VCaP (cell line): Measurements from ENCODE around the gene RAB3IL1.

Experiments used
- H3K27ac ChIP-seq: fragments of 450-650 bp; 2 replicates; pipeline ENCODE4 v1.5.1; 2017
- CTCF ChIP-seq: fragments of 450-650 bp; conservative IDR thresholded peaks from 2 replicates; pipeline ENCODE4 v1.5.1; 2017; ENCODE audit warnings: mild to moderate bottlenecking, moderate library complexity

Gene RAB3IL1

GRCh38 chr11:61871158-61871597 is 46.2 kb downstream of the RAB3IL1 start:
- TF ChIP-seq CTCF, result peak; percentile 32
- no peak overlapping the region for H3K27ac ChIP-seq

GRCh38 chr11:61870541-61871031 is 46.8 kb downstream of the RAB3IL1 start:
- no peak overlapping the region for H3K27ac ChIP-seq
- no peak for TF ChIP-seq CTCF

DNA sequence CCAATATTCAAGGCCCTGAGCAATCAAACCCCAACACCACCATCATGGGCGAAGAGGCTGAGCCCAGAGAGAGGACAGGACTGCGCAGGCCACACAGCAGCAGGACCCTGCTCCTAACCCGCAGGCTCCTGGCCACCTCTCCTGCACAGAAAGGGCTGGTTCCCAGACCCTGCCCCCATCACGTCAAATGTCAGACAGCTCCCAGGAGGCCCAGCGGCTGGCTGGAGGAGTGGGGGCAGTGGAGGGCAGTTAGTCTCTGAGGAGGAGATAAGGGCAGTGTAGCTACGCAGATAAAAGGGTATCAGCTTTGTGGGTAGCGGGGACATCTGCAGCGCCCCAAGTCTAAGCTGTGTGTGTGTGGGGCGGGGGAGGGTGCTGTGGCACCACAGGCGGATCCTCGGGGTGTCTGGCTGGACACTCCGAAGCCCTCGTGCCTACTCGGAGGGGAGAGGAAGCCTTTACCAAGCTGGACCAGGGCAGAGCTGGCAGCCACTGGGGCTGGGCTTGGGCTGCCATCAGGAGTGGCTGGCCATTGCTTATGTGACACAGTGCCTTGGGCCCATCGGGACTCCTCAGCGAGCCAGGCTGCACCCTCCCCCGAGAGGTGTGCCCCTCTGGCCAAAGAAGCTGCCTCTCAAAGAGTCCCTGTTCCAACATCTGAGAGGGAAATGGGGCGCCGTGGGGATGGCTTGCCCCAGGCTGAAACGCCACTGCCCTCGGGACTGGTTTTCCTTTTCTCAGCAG is 47.5 kb downstream of the RAB3IL1 start:
- TF ChIP-seq CTCF, result no peak
- H3K27ac ChIP-seq, result no peak overlapping the region

- TF ChIP-seq CTCF, result no peak
- H3K27ac ChIP-seq, result no peak overlapping the region
Observed at GRCh38 chr11:61869429-61869707, 48.0 kb downstream of the RAB3IL1 start.

DNA sequence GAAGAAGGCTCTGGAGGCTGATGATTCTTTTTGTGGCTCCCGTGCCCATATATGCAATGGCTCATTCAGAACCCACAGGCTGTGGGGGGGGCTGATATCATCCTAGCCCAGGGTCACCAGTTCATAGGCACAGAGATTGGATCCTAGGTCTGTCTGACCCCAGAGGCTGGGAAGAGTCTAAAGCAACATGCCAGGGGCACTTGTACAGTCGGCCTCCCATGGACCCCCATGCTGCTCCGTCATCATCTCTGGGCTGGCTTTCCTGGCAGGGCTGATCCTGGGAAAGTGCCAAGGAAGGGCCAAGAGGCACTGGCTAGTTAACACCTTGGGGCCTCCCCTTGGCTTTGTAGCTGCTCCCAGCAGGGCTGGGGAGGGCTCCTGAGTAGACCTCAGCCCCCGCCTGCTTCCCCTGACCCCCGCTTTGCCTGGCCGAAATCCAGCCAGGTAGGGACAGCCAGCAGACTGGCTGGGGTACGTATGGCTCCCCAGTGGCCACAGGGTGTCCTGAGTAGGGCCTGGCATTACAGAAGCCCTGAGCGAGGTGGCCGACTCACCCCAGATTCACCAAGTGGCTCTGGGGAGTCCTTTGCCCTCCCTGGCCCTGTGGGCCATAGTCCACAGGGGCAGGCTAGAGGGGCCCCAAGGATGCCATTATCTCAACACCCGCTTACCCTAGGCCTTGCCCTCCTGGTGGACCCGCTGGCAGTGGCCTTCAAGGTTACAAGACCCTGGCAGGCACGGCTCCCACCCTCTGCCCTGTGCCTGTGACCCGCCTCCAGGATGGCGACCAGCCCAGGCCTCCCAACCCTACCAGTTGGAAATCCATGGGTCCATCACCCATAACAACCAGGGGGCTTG is 48.6 kb downstream of the RAB3IL1 start:
- no peak overlapping the region for H3K27ac ChIP-seq
- no peak for TF ChIP-seq CTCF

DNA sequence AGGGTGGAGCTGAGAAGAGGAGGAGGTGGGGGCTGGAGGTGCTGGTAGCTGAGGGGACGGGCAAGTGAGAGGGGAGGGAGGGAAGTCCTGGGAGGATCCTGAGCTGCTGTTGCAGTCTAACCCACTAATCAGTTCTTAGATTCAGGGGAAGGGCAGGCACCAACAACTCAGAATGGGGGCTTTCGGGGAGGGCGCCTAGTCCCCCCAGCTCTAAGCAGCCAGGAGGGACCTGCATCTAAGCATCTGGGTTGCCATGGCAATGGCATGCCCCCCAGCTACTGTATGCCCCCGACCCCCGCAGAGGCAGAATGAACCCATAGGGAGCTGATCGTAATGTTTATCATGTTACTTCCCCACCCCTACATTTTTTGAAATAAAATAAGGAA is 50.4 kb downstream of the RAB3IL1 start:
- TF ChIP-seq CTCF, result no peak
- no peak overlapping the region for H3K27ac ChIP-seq

DNA sequence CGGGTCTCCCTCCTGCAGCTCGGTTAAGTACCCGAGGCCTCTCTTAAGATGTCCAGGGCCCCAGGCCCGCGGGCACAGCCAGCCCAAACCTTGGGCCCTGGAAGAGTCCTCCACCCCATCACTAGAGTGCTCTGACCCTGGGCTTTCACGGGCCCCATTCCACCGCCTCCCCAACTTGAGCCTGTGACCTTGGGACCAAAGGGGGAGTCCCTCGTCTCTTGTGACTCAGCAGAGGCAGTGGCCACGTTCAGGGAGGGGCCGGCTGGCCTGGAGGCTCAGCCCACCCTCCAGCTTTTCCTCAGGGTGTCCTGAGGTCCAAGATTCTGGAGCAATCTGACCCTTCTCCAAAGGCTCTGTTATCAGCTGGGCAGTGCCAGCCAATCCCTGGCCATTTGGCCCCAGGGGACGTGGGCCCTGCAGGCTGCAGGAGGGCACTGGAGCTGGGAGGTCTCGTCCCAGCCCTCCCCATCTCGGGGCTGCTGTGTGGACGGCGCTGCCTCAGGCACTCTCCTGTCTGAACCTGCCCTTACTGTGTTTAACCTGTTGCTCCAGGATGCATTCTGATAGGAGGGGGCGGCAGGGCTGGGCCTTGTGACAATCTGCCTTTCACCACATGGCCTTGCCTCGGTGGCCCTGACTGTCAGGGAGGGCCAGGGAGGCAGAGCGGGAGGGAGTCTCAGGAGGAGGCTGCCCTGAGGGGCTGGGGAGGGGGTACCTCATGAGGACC is 51.0 kb downstream of the RAB3IL1 start:
- no peak overlapping the region for H3K27ac ChIP-seq
- no peak for TF ChIP-seq CTCF
